Thyroid gland (tissue), 4 donors: ENCODE results near the gene DGKH. TPM values are rescaled to one million over a fixed set of nuclear protein-coding genes. Genes with fewer than 3 reads are reported as not detected.

ENCODE experiments used
- DNase-seq, 2 donors: peaks; one replicate each; pipeline ENCODE4 v3.0.0-alpha.2; 2019
- H3K27ac ChIP-seq, 3 donors: fragments of 200-600 bp; sonication (generic); 1 replicate in 2 of 3; 2 replicates in 1 of 3; pipeline ENCODE4 v1.5.1; 2016 to 2019; ENCODE audit warnings: mild to moderate bottlenecking in 1 of 3, moderate library complexity in 1 of 3
- H3K27me3 ChIP-seq: fragments of 200-600 bp; sonication (generic); one replicate; pipeline ENCODE4 v1.5.1; 2019
- H3K36me3 ChIP-seq, 2 donors: fragments of 200-600 bp; sonication (generic); one replicate each; pipeline ENCODE4 v1.5.1; 2016 to 2019
- H3K4me1 ChIP-seq, 2 donors: fragments of 200-600 bp; sonication (generic); one replicate each; pipeline ENCODE4 v1.5.1; 2017 to 2019
- H3K4me3 ChIP-seq, 3 donors: fragments of 200-600 bp; sonication (generic); replicated peaks in 1 of 3; 1 replicate in 2 of 3; 2 replicates in 1 of 3; pipeline ENCODE4 v1.5.1; 2016; ENCODE audit warnings: mild to moderate bottlenecking in 1 of 3
- H3K9me3 ChIP-seq: fragments of 200-600 bp; sonication (generic); one replicate; pipeline ENCODE4 v1.5.1; 2017
- CTCF ChIP-seq, 6 experiments: fragments of 200-600 bp in 3 of 6; fragments of 450-650 bp in 3 of 6; sonication (generic) in 3 of 6; IDR thresholded peaks; one replicate each; pipeline ENCODE4 v1.5.1; 2016 to 2019; ENCODE audit warnings: antibody characterized with exemption in 6 of 6, mild to moderate bottlenecking in 2 of 6, inconsistent platforms in 1 of 6, moderate library complexity in 1 of 6
- POLR2A ChIP-seq, 2 donors: fragments of 450-650 bp; IDR thresholded peaks; one replicate each; pipeline ENCODE4 v1.6.1; 2017; ENCODE audit warnings: antibody characterized with exemption in 2 of 2, mild to moderate bottlenecking in 2 of 2, moderate library complexity in 1 of 2
- WGBS, 2 donors: methylation state at CpG; one replicate each; pipeline ENCODE4 v1.1.5; 2017; 5-methylcytosine and 5-hydroxymethylcytosine counted together
- intact Hi-C: fragments of 100-400 bp; cut with DNase I; formaldehyde crosslinking; loops from one replicate; pipeline ENCODE4 v1.15.1; 2023
- total RNA-seq, 4 donors: library from RNA; depleted of rRNA; stranded (reverse); fragments of >200 nt; gene quantifications; one replicate each; pipeline ENCODE4 v1.2.3, GENCODE V29; 2016

DGKH gene
- total RNA-seq, 4 donors from 2014 or later, result 7.9 to 15.9 (median 12.4) TPM

GRCh38 chr13:42246541-42246940 lies 198.1 kb downstream of the DGKH start:
- no peaks in the 10 kb centered on the region for H3K9me3 ChIP-seq
- 96 to 97% methylated on average over 8 of the region's 8 CpGs for WGBS, 2 donors
- intact Hi-C loops, result no loop called here
- H3K4me1 ChIP-seq, result no peaks in the 10 kb centered on the region
- H3K27me3 ChIP-seq, result no peaks in the 10 kb centered on the region
- H3K36me3 ChIP-seq, result no peaks in the 10 kb centered on the region
- no peak for DNase-seq
- TF ChIP-seq POLR2A (IDR thresholded peaks at IDR 0.05) (no peak), CTCF (IDR thresholded peaks at IDR 0.05) (no peak)
- H3K27ac ChIP-seq, result no peak overlapping the region
- no peak overlapping the region for H3K4me3 ChIP-seq

- DNase-seq, result no peak
- Histone ChIP-seq H3K36me3 (no peaks in the 10 kb centered on the region), H3K9me3 (no peaks in the 10 kb centered on the region), H3K4me3 (no peak overlapping the region), H3K27ac (no peak overlapping the region), H3K4me1 (no peaks in the 10 kb centered on the region), H3K27me3 (no peaks in the 10 kb centered on the region)
- TF ChIP-seq POLR2A (IDR thresholded peaks at IDR 0.05), result no peak
- TF ChIP-seq CTCF (IDR thresholded peaks at IDR 0.05), result no peak
- intact Hi-C loops, result no loop called here
- WGBS, 2 donors, result 47 to 50% methylated on average over 2 of the region's 2 CpGs
These were observed 199.4 kb downstream of the DGKH start for GRCh38 chr13:42247883-42248282.

GRCh38 chr13:42255886-42256285 lies 207.4 kb downstream of the DGKH start:
- no peaks in the 10 kb centered on the region for H3K27me3 ChIP-seq
- no peaks in the 10 kb centered on the region for H3K9me3 ChIP-seq
- no peak for TF ChIP-seq POLR2A (IDR thresholded peaks at IDR 0.05)
- TF ChIP-seq CTCF (IDR thresholded peaks at IDR 0.05), result no peak
- intact Hi-C loops, result no loop called here
- no peak for DNase-seq
- H3K4me1 ChIP-seq, result no peaks in the 10 kb centered on the region
- no peak overlapping the region for H3K4me3 ChIP-seq
- no peaks in the 10 kb centered on the region for H3K36me3 ChIP-seq
- no peak overlapping the region for H3K27ac ChIP-seq
- WGBS, 2 donors, result 74 to 83% methylated on average over 5 of the region's 5 CpGs

GRCh38 chr13:42258747-42259146 lies 210.3 kb downstream of the DGKH start:
- WGBS, 2 donors, result 72 to 77% methylated on average over 5 of the region's 5 CpGs
- intact Hi-C loops, result no loop called here
- no peak overlapping the region for H3K4me3 ChIP-seq
- no peak overlapping the region for H3K27ac ChIP-seq
- no peak for DNase-seq
- H3K4me1 ChIP-seq, result no peaks in the 10 kb centered on the region
- no peaks in the 10 kb centered on the region for H3K27me3 ChIP-seq
- TF ChIP-seq POLR2A (IDR thresholded peaks at IDR 0.05), result no peak
- no peaks in the 10 kb centered on the region for H3K36me3 ChIP-seq
- H3K9me3 ChIP-seq, result no peaks in the 10 kb centered on the region

GRCh38 chr13:42259515-42259914 lies 211.1 kb downstream of the DGKH start:
- intact Hi-C loops, result no loop called here
- Histone ChIP-seq H3K9me3 (no peaks in the 10 kb centered on the region), H3K4me1 (no peaks in the 10 kb centered on the region), H3K4me3 (no peak overlapping the region), H3K36me3 (no peaks in the 10 kb centered on the region), H3K27me3 (no peaks in the 10 kb centered on the region), H3K27ac (no peak overlapping the region)
- WGBS, 2 donors, result 83 to 90% methylated on average over 4 of the region's 4 CpGs
- DNase-seq, result no peak
- TF ChIP-seq CTCF (IDR thresholded peaks at IDR 0.05) (no peak), POLR2A (IDR thresholded peaks at IDR 0.05) (no peak)
